HEK293T (cell line): ENCODE data around the gene DNAJC5.

Experiments
- ARNT ChIP-seq: fragments of 450-650 bp; IDR thresholded peaks from 2 replicates; pipeline ENCODE4 v1.6.1; 2017; ENCODE audit warnings: mild to moderate bottlenecking
- BHLHE40 ChIP-seq: fragments of 450-650 bp; IDR thresholded peaks from 2 replicates; pipeline ENCODE4 v1.6.1; 2016; ENCODE audit warnings: mild to moderate bottlenecking, moderate library complexity, borderline replicate concordance
- CTBP1 ChIP-seq: fragments of 450-650 bp; IDR thresholded peaks from 2 replicates; pipeline ENCODE4 v1.6.1; 2016; ENCODE audit warnings: borderline replicate concordance
- ELF4 ChIP-seq: fragments of 450-650 bp; IDR thresholded peaks from 2 replicates; pipeline ENCODE4 v1.6.1; 2017; ENCODE audit warnings: antibody characterized with exemption
- FOXA1 ChIP-seq: fragments of 450-650 bp; IDR thresholded peaks from 2 replicates; pipeline ENCODE4 v1.6.1; 2016; ENCODE audit warnings: mild to moderate bottlenecking
- FOXK2 ChIP-seq: fragments of 450-650 bp; IDR thresholded peaks from 2 replicates; pipeline ENCODE4 v1.6.1; 2016; ENCODE audit warnings: mild to moderate bottlenecking
- HDGF ChIP-seq: fragments of 450-650 bp; IDR thresholded peaks from 2 replicates; pipeline ENCODE4 v1.6.1; 2017; ENCODE audit warnings: antibody characterized with exemption, borderline replicate concordance
- L3MBTL2 ChIP-seq: fragments of 450-650 bp; conservative IDR thresholded peaks from 2 replicates; pipeline ENCODE4 v1.6.1; 2016; ENCODE audit warnings: mild to moderate bottlenecking
- NFRKB ChIP-seq: fragments of 450-650 bp; IDR thresholded peaks from 2 replicates; pipeline ENCODE4 v1.6.1; 2016; ENCODE audit warnings: mild to moderate bottlenecking, moderate library complexity
- TARDBP ChIP-seq: fragments of 450-650 bp; IDR thresholded peaks from 2 replicates; pipeline ENCODE4 v1.6.1; 2016
- TF ChIP-seq, protein P1 (sequence below): fragments of 450-650 bp; IDR thresholded peaks from 2 replicates; pipeline ENCODE4 v1.6.1; 2016

DNA sequence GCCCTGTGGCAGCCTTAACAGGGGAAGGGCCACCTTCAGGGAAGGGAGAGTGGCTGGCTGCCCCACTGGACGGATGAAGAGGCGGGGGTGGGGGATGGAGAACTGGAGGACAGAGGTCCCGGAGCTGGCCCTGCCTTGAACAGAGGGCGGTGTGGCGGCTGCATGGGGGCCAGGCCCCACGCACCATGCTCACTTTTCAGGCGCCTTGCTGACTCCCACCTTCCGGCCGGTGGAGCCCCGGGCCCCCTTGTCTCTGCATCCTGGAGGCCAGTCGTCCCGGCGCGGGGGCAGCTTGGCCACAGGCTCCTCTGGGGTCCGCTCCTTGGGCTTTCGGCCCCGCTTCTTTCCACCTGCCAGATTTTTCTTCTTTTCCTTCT, 64.8 kb downstream of the DNAJC5 start:
- no peak for TF ChIP-seq HDGF
- TF ChIP-seq TARDBP = no peak
- TF ChIP-seq BHLHE40 = no peak
- TF ChIP-seq, protein P1, sequence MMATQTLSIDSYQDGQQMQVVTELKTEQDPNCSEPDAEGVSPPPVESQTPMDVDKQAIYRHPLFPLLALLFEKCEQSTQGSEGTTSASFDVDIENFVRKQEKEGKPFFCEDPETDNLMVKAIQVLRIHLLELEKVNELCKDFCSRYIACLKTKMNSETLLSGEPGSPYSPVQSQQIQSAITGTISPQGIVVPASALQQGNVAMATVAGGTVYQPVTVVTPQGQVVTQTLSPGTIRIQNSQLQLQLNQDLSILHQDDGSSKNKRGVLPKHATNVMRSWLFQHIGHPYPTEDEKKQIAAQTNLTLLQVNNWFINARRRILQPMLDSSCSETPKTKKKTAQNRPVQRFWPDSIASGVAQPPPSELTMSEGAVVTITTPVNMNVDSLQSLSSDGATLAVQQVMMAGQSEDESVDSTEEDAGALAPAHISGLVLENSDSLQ = no peak
- TF ChIP-seq FOXK2 = no peak
- no peak for TF ChIP-seq CTBP1
- TF ChIP-seq FOXA1 = no peak
- no peak for TF ChIP-seq L3MBTL2
- no peak for TF ChIP-seq NFRKB
- TF ChIP-seq ELF4 = no peak
- no peak for TF ChIP-seq ARNT
